IMR-90 (cell line): ENCODE results near the gene ART3. TPM values are rescaled to one million over a fixed set of nuclear protein-coding genes. Genes with fewer than 3 reads are reported as not detected.

Experiments
- ATAC-seq: fragments of 200-7000 bp; cut with Tn5 transposase; 2 replicates; pipeline ENCODE4 v1.9.1; 2020; ENCODE audit warnings: low read depth, mild to moderate bottlenecking, moderate library complexity
- BruUV-seq: library from RNA; stranded (reverse); fragments of 400-500 nt; replicated peaks from 2 replicates; lab custom pipeline; 2021; lab: Mats Ljungman, UMichigan
- CTCF ChIA-PET: fragments of 300-600 bp; formaldehyde crosslinking; extraction: SDS; loops from one replicate; lab custom pipeline; 2021; ENCODE audit warnings: antibody characterized with exemption; lab: Yijun Ruan, JAX
- POLR2A ChIA-PET: fragments of 300-600 bp; sonication (Branson Sonifier 250); formaldehyde crosslinking; loops from one replicate; lab custom pipeline; 2022; ENCODE audit warnings: antibody characterized with exemption; ENCODE audit not compliant: unreplicated experiment; lab: Charles Lee
- DNase-seq: peaks from one replicate; pipeline ENCODE4 v3.0.0; 2013
- H2AFZ ChIP-seq: replicated peaks from 2 replicates; pipeline ENCODE3; 2013; ENCODE audit warnings: low read length, mild to moderate bottlenecking; ENCODE audit not compliant: poor library complexity
- H2AK5ac ChIP-seq: 2 replicates; pipeline ENCODE4 v1.6.1; 2013; ENCODE audit warnings: low read depth, low read length, inconsistent platforms
- H2AK9ac ChIP-seq: replicated peaks from 2 replicates; pipeline ENCODE3; 2013; ENCODE audit warnings: mild to moderate bottlenecking, low read depth, low read length, moderate library complexity; ENCODE audit not compliant: poor library complexity
- H2BK120ac ChIP-seq: 2 replicates; pipeline ENCODE4 v1.6.1; 2013; ENCODE audit warnings: low read depth, low read length, inconsistent platforms
- H2BK15ac ChIP-seq: 3 replicates; pipeline ENCODE4 v1.6.1; 2013; ENCODE audit warnings: low read depth, low read length, inconsistent platforms
- H2BK20ac ChIP-seq: 2 replicates; pipeline ENCODE4 v1.6.1; 2013; ENCODE audit warnings: low read depth, mild to moderate bottlenecking, inconsistent platforms, low read length, moderate library complexity
- H2BK5ac ChIP-seq: 2 replicates; pipeline ENCODE4 v1.6.1; 2013; ENCODE audit warnings: mild to moderate bottlenecking, low read depth, low read length, inconsistent platforms; ENCODE audit not compliant: poor library complexity, severe bottlenecking
- H3K14ac ChIP-seq: replicated peaks from 2 replicates; pipeline ENCODE4 v1.6.1; 2013; ENCODE audit warnings: low read depth, low read length, inconsistent platforms
- H3K18ac ChIP-seq: 2 replicates; pipeline ENCODE4 v1.6.1; 2013; ENCODE audit warnings: low read depth, low read length, control low read depth
- H3K23ac ChIP-seq: 2 replicates; pipeline ENCODE4 v1.6.1; 2013; ENCODE audit warnings: low read depth, low read length, inconsistent platforms
- H3K27ac ChIP-seq: 2 replicates; pipeline ENCODE4 v1.5.1; 2013; ENCODE audit warnings: mild to moderate bottlenecking, control low read depth, low read length; ENCODE audit not compliant: insufficient read depth
- H3K27me3 ChIP-seq: 2 replicates; pipeline ENCODE4 v1.6.1; 2013; ENCODE audit warnings: low read length; ENCODE audit not compliant: control insufficient read depth, insufficient read depth
- H3K36me3 ChIP-seq: 2 replicates; pipeline ENCODE4 v1.6.1; 2013; ENCODE audit warnings: low read length, mixed read lengths; ENCODE audit not compliant: control insufficient read depth, insufficient read depth
- H3K4ac ChIP-seq: 2 replicates; pipeline ENCODE4 v1.6.1; 2013; ENCODE audit warnings: low read depth, low read length, inconsistent platforms
- H3K4me1 ChIP-seq: 2 replicates; pipeline ENCODE4 v1.6.1; 2013; ENCODE audit warnings: low read length, mixed read lengths; ENCODE audit not compliant: control insufficient read depth, insufficient read depth
- H3K4me2 ChIP-seq: 2 replicates; pipeline ENCODE4 v1.6.1; 2013; ENCODE audit warnings: low read depth, mild to moderate bottlenecking, control low read depth, low read length, moderate library complexity
- H3K4me3 ChIP-seq: 2 replicates; pipeline ENCODE4 v1.5.1; 2013; ENCODE audit warnings: low read depth, mild to moderate bottlenecking, control low read depth, low read length, moderate library complexity; ENCODE audit not compliant: insufficient read depth
- H3K56ac ChIP-seq: 2 replicates; pipeline ENCODE4 v1.6.1; 2013; ENCODE audit warnings: low read length, inconsistent platforms; ENCODE audit not compliant: insufficient read depth; ENCODE audit errors: extremely low read depth
- H3K79me1 ChIP-seq, 2 experiments: 2 replicates each; pipeline ENCODE4 v1.6.1; 2013; ENCODE audit warnings: low read length in 2 of 2, inconsistent platforms in 1 of 2, low read depth in 1 of 2
- H3K9ac ChIP-seq: 2 replicates; pipeline ENCODE4 v1.6.1; 2013; ENCODE audit warnings: low read depth, low read length, control low read depth
- H3K9me1 ChIP-seq: 2 replicates; pipeline ENCODE4 v1.6.1; 2013; ENCODE audit warnings: low read length, inconsistent platforms; ENCODE audit not compliant: insufficient read depth
- H3K9me3 ChIP-seq: 2 replicates; pipeline ENCODE4 v1.6.1; 2013; ENCODE audit warnings: low read length; ENCODE audit not compliant: control insufficient read depth, insufficient read depth
- H4K20me1 ChIP-seq: 2 replicates; pipeline ENCODE4 v1.6.1; 2013; ENCODE audit warnings: low read length, inconsistent platforms; ENCODE audit not compliant: insufficient read depth
- H4K5ac ChIP-seq: 2 replicates; pipeline ENCODE4 v1.6.1; 2013; ENCODE audit warnings: mild to moderate bottlenecking, low read depth, low read length, control low read depth
- H4K8ac ChIP-seq, 2 experiments: 2 replicates each; pipeline ENCODE4 v1.6.1; 2013; ENCODE audit warnings: low read depth in 2 of 2, low read length in 2 of 2, control low read depth in 1 of 2, inconsistent platforms in 1 of 2
- H4K91ac ChIP-seq: 2 replicates; pipeline ENCODE4 v1.6.1; 2013; ENCODE audit warnings: low read depth, low read length, inconsistent platforms; ENCODE audit not compliant: insufficient read depth
- BHLHE40 ChIP-seq: fragments of 150-350 bp; IDR thresholded peaks from 2 replicates; pipeline ENCODE4 v1.6.1; 2016; ENCODE audit warnings: mild to moderate bottlenecking, low read depth, low read length
- CEBPB ChIP-seq: IDR thresholded peaks from 2 replicates; pipeline ENCODE4 v1.6.1; 2012; ENCODE audit warnings: low read depth, low read length, improper control_type of control experiment
- CHD1 ChIP-seq: IDR thresholded peaks from 2 replicates; pipeline ENCODE4 v1.6.1; 2012; ENCODE audit warnings: low read depth, low read length, improper control_type of control experiment
- CTCF ChIP-seq: conservative IDR thresholded peaks from 2 replicates; pipeline ENCODE4 v1.5.1; 2012; ENCODE audit warnings: mild to moderate bottlenecking, low read depth, low read length, improper control_type of control experiment
- ELK1 ChIP-seq: fragments of 150-350 bp; IDR thresholded peaks from 2 replicates; pipeline ENCODE4 v1.6.1; 2016; ENCODE audit warnings: low read depth, mild to moderate bottlenecking, low read length, moderate library complexity, borderline replicate concordance
- MAFK ChIP-seq: IDR thresholded peaks from 2 replicates; pipeline ENCODE4 v1.6.1; 2012; ENCODE audit warnings: low read depth, low read length, improper control_type of control experiment
- MAZ ChIP-seq: IDR thresholded peaks from 2 replicates; pipeline ENCODE4 v1.6.1; 2012; ENCODE audit warnings: low read depth, mild to moderate bottlenecking, low read length, improper control_type of control experiment, moderate library complexity, borderline replicate concordance
- MXI1 ChIP-seq: IDR thresholded peaks from 2 replicates; pipeline ENCODE4 v1.6.1; 2012; ENCODE audit warnings: low read depth, mild to moderate bottlenecking, low read length, moderate library complexity, borderline replicate concordance
- NFE2L2 ChIP-seq: fragments of 150-350 bp; IDR thresholded peaks from 2 replicates; pipeline ENCODE4 v1.6.1; 2016; ENCODE audit warnings: low read depth, mild to moderate bottlenecking, low read length
- POLR2A ChIP-seq: IDR thresholded peaks from 2 replicates; pipeline ENCODE4 v1.6.1; 2012; ENCODE audit warnings: mild to moderate bottlenecking, low read depth, low read length
- RAD21 ChIP-seq: IDR thresholded peaks from 2 replicates; pipeline ENCODE4 v1.6.1; 2012; ENCODE audit warnings: low read length, improper control_type of control experiment
- RFX5 ChIP-seq: IDR thresholded peaks from 2 replicates; pipeline ENCODE4 v1.8.0; 2012; ENCODE audit warnings: low read depth, mild to moderate bottlenecking, low read length, moderate library complexity
- SMC3 ChIP-seq: fragments of 150-350 bp; IDR thresholded peaks from 2 replicates; pipeline ENCODE4 v1.6.1; 2016; ENCODE audit warnings: low read depth, mild to moderate bottlenecking, antibody characterized with exemption, low read length, moderate library complexity
- USF2 ChIP-seq: fragments of 150-350 bp; IDR thresholded peaks from 2 replicates; pipeline ENCODE4 v1.6.1; 2017; ENCODE audit warnings: mild to moderate bottlenecking, antibody characterized with exemption, low read length, low read depth
- WGBS, 2 experiments: methylation state at CpG; one replicate each; pipeline versions ENCODE4 v1.1.5 to v1.1.7; 2013; ENCODE audit warnings: missing lambda C conversion rate in 2 of 2; ENCODE audit not compliant: insufficient read length in 1 of 2; ENCODE audit errors: extremely low coverage in 2 of 2; 5-methylcytosine and 5-hydroxymethylcytosine counted together
- dilution Hi-C: fragments of 300-500 bp; cut with HindIII; formaldehyde crosslinking; loops from one replicate; pipeline ENCODE4 v1.14.3; 2018; ENCODE audit warnings: low sequenced_read_pairs; ENCODE audit not compliant: unreplicated experiment
- in situ Hi-C: fragments of 300-500 bp; cut with MboI; formaldehyde crosslinking; loops from 3 replicates; pipeline ENCODE4 v1.14.3; 2019; ENCODE audit warnings: low sequenced_read_pairs, inconsistent platforms, mixed read lengths
- intact Hi-C: fragments of 100-400 bp; cut with micrococcal nuclease; formaldehyde crosslinking; loops from 2 replicates; pipeline ENCODE4 v1.10.0; 2022
- polyA plus RNA-seq, 3 experiments: library from polyadenylated mRNA; depleted of rRNA; stranded (reverse); fragments of >200 nt; gene quantifications; 2 replicates each; pipeline ENCODE4 v1.2.3, GENCODE V29; 2012; ENCODE audit warnings: low replicate concordance in 1 of 3
- total RNA-seq: library from RNA; depleted of rRNA; stranded (reverse); fragments of >200 nt; gene quantifications from 2 replicates; pipeline ENCODE4 v1.2.3, GENCODE V29; 2012

ART3 gene
- total and polyA plus RNA-seq, 2 of the 4 experiments (the other 2 are of a cell fraction): 0.15 TPM; not detected in 1

GRCh38 chr4:76148142-76148865 lies 73.8 kb downstream of the ART3 start, which contains the start of gene NUP54:
NUP54 (minus strand) TSS chr4:76148397; CDS start chr4:76148374, 23 bp downstream.
- POLR2A ChIA-PET: no interaction called here
- peak within 1 kb of the TSS; percentile 64 for H3K4me3 ChIP-seq
- BruUV-seq: TSS peak; percentile 86
- H4K91ac ChIP-seq: peak within 1 kb of the TSS; percentile 94
- peak within 1 kb of the TSS; percentile 99 for H3K14ac ChIP-seq
- H3K9me3 ChIP-seq: no peaks in the 10 kb centered on the region
- no peaks in the 10 kb centered on the region for H3K36me3 ChIP-seq
- peak within 1 kb of the TSS; percentile 93 for H3K56ac ChIP-seq
- peak within 1 kb of the TSS; percentile 79 for H3K27ac ChIP-seq
- H3K27me3 ChIP-seq: no peaks in the 10 kb centered on the region
- H3K4ac ChIP-seq: peak within 1 kb of the TSS; percentile 95
- intact Hi-C loops: loop anchor here (1.0 kb wide), 1 partner anchor 158 kb away; the partner anchor contains the start of gene SDAD1
- peak within 1 kb of the TSS; percentile 90 for H3K4me2 ChIP-seq
- peak within 1 kb of the TSS; percentile 98 for H2AK9ac ChIP-seq
- dilution Hi-C loops: no loop called here
- in situ Hi-C loops: no loop called here
- peak within 1 kb of the TSS; percentile 71 for H2BK5ac ChIP-seq
- WGBS, 2 experiments: 0% methylated on average over 25 of the region's 47 CpGs; no CpG with 5 or more reads in 1 of the 2 experiments
- peak within 1 kb of the TSS; percentile 99 for H2AFZ ChIP-seq
- peak within 1 kb of the TSS; percentile 84 for H2AK5ac ChIP-seq
- H4K8ac ChIP-seq: peak within 1 kb of the TSS; percentile 87 to 97
- peak within 1 kb of the TSS; percentile 38; the same call in 1 of the 2 replicates for H2BK120ac ChIP-seq
- 0 out of 2 replicates have a peak, but pooled peaks cover 3% of the 10 kb centered on the region for H4K20me1 ChIP-seq
- no peak within 1 kb of the TSS for H2BK20ac ChIP-seq
- H3K18ac ChIP-seq: peak within 1 kb of the TSS; percentile 33
- H3K23ac ChIP-seq: peak within 1 kb of the TSS; percentile 90
- H3K79me1 ChIP-seq: peaks cover 14 to 28% of the 10 kb centered on the region in 2 experiments
- no peaks in the 10 kb centered on the region for H3K9me1 ChIP-seq
- CTCF ChIA-PET: no interaction called here
- peak within 1 kb of the TSS; percentile 85 for H3K9ac ChIP-seq
- DNase-seq: peak; percentile 95
- no peaks in the 10 kb centered on the region; the same call in 1 of the 2 replicates for H3K4me1 ChIP-seq
- peak within 1 kb of the TSS; percentile 81 for H4K5ac ChIP-seq
- peak; percentile 98 for ATAC-seq
- peak within 1 kb of the TSS; percentile 37; the same call in 1 of the 3 replicates for H2BK15ac ChIP-seq
- TF ChIP-seq MXI1 (peak; percentile 95), MAZ (peak; percentile 85), MAFK (0 out of 2 replicates have a peak, but pooled peaks have one; percentile 34), USF2 (no peak), CEBPB (no peak), RAD21 (no peak), BHLHE40 (no peak), NFE2L2 (peak; percentile 3; the same call in 1 of the 2 replicates), ELK1 (no peak), CTCF (no peak), SMC3 (no peak), POLR2A (peak; percentile 87), RFX5 (no peak), CHD1 (no peak)
